GM21619 (cell line): ENCODE data around the gene ARL15.
A peak's percentile ranks its signal among the peaks of the same experiment; 100 is the strongest.

Source experiments
- ATAC-seq: cut with Tn5 transposase; IDR thresholded peaks from one replicate; pipeline ENCODE4 v1.9.1; 2021; ENCODE audit not compliant: unreplicated experiment

ARL15 gene

DNA sequence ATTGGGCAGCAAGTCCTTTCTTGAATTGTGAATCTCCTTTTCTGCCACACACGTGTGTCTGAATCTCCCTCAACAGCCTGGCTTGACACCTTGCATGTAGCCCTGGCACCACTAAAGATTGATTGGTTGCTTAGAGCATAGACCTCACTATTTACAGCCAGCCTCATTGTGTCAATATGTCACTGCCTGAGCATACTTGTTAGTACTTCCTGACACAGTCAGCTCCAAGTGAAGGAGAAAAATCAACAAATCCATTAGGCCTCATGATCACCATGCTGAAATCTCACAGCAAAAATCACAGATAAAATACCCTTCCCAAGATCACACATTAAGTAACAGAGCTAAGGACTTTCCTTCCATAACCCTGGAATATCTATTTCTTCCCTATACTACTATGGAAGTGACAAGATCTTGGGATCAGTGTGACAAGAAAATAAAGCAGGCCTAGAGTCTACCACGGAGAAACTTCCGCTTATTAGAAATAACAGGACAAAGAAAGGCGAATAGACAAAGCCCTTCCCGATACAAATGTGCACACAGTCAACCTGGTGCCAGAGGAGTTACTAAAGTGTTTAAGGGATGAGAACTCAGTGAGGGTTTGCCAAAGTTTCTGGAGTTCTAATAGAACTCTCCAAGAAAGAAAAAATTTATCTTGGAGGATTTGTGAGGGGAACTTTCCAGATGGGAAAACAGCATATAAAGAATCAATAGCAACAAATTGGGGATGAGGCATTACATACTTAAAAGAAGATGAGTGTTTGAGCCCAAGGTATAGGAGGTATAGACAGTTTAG is 5.6 kb upstream of the ARL15 start:
- ATAC-seq: no peak

DNA sequence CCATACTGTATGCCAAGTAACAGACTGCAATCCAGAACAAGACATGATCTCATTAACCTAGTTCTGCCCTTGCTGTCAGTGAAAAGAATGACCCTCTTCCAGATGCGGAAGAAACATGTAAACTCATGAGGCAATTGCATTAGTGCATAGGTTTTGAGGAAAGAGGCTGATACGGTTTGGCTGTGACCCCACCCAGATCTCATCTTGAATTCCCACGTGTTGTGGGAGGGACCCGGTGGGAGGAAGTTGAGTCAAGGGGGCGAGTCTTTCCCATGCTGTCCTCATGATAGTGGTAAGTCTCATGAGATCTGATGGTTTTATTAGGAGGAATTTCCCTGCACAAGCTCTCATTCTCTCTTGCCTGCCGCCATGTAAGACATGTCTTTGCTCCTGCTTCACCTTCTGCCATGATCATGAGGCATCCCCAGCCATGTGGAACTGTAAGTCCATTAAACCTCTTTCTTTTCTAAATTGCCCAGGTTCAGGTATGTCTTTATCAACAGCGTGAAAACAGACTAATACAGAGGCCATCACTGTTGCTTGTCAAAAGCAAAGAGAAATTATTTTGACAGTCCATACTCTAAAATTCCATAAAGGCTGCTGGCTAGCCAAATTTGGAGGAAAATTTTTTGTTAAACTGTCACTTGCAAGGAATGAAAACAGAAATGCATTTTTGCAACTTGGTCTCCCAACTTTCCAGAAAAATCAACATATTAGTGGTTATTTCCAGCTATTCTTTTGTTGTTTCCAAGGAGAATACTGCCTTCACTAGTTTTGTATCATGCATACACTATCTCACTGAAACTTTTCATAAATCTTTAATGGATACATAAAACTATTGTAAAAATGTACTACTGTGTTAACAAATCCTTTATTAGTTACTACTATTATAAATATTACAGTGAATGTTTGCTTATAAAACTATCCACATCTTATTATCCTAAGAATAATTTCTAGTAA is 3.2 kb upstream of the ARL15 start:
- ATAC-seq: no peak

DNA sequence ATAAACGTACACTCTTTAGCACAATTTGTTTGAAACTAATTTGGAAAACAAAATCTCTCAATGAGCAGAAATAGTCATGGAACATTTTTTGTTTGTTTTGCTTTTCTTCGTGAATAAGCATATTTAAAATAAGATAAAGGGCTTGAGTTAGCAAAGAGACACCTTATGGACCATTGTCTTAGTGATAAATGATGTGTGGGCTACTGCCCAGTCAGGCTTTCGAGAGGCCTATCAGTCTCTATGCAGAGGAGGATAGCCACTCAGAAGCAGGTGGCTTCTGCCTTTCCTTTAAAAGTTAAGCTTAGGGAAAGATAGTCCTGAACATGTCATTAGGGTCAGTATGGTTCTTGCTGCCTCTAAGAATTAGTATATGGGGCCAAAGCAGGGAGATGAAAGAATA is 2.1 kb upstream of the ARL15 start:
- no peak for ATAC-seq

DNA sequence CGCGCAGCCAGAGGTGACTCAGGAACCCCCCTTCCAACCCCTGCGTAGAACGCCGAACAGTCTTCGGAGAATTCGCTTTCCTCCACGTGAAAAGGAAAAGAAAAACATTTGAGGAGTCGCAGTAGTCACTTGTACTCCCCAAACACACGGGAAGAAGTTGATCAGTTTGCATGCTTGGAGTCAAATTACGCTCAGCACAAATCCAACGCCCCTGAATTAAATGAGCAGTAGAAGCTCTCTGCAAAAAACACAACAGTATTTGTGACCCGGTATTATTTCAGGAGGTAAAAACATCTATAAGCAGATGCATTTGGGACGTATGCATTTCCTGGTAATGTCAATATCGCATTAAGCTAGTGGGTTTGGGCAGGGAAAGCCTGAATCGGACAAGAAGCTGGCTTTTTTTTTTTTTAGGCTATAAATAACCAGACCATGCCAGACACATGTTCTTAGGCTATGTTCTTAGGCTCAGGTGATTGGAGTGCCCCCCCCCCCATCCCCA is 854 bp upstream of the ARL15 start:
- ATAC-seq: no peak

DNA sequence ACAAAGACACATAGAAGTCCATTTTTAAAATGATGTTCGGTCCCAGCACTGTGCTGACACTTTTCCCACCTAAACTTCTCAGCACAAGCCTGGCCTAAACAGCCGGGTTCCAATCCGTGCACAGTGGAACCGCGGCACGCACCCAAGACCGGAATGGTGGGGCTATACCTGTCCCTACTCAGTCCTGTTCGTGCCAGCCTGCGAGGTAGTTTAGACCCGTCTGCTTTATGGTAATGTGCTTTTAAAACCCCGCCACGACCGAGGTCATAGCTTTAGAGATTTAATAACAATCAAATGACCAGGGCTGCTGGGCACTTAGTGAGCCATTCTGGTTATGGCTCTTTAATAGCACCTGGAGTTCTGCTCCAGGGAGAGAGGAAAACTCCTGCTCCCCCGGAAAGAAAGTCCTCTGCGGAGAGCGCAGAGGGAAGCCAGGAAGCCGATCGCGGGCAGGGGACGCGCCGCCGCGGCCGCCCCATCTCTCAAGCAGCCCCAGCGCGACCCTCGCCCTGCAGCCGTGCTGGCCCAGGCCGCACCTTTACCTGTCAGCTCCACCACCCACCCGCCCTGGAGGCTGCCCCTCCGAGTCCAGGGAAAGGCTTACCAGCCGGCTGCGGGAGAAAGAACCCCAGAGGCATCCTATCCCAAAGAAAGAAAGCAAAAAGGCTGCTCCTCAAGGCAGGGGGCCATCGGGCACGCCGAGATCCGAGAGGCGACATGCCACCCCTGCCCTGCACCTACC is 511 bp downstream of the ARL15 start:
- ATAC-seq: peak; percentile 20

DNA sequence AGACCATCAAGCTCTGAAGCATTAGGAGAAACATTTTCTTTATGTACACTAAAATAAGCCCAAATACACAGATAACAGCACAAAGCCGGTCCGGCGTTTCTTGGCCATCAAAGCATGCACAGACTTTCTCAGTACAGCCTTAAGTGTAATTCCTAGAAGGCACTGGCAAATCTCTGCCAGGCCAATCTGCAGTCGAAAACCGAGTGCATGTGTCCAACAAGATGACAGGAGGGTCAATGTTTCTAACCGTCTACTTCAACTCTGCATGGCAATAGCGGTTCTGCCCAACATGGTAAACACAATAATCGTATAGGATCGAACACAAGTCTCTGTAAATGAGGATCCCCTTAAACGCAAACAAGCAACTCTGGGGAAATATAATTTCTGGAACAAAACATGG is 1.1 kb downstream of the ARL15 start:
- ATAC-seq: no peak

DNA sequence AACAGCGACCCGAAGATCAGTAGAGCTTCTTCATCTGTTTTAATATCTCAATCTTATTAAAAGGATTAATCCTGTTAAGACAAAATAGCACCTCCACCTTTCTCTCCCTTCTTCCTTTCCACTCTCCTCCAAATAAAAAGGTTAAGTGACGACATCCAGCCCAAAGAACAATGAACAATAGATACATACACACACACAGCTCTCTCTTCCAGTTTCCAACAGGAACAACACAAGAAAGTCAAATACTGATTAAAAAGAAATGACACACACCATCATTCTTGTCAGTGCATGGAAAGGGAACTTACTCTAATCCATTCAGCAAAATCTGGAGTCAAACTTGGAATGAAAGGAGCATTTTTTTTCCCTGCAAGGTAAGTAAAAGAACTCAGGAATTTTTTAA is 2.8 kb downstream of the ARL15 start:
- ATAC-seq: no peak

DNA sequence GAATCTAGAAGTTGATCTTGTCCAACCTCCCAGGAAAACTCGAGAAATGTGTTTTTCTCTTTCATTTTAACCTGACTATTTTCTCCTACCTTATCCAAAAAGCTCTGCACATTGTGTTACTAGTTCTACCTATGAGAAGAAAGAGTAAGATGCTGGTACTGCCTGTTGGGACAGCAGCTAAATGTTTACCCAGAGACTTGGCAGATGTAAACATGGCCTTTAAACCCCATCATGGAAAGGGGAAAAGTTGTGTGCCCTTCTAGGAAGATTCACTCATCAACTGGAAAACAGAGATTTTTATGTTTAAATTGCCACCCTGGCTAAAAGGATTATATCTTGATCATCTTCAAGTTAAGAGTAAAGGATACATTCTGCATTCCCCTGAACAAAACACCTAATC is 3.5 kb downstream of the ARL15 start:
- ATAC-seq: no peak

DNA sequence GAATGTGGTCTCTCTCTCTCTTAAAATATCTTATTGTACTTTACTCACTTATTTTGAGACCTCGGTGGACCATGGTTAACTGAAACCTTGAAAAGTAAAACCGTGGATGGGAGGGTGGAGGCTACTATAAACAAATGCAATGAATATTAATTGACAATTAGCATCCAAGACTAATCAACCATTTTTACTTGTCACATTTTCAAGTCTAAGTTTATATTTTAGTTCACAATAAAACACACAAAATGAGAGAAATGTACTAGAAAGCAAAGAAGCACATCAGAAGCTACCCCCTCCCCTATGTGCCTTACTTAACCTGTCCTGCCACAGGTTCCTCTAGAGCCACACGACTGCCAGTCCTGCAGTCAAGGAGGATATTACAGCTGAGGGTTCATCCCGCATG is 4.6 kb downstream of the ARL15 start:
- no peak for ATAC-seq

DNA sequence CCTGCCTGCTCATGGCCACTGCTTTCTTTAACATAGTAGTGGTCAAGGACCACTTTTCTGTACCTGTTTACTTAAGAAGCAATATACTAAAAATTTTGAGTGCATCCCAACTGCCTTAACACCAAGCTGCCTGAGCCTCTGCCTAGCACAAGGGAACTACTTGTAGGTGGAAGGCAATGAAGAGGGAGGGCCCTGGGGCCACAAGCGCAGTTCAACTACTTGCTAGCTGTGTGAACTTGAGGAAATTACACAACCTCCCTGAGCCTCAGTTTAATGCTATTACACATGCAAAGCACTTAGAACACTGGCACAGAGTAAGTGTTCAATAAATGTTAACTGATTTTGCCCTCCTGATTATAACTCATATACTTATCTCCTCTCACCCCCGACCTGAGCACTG is 6.3 kb downstream of the ARL15 start:
- ATAC-seq: no peak

DNA sequence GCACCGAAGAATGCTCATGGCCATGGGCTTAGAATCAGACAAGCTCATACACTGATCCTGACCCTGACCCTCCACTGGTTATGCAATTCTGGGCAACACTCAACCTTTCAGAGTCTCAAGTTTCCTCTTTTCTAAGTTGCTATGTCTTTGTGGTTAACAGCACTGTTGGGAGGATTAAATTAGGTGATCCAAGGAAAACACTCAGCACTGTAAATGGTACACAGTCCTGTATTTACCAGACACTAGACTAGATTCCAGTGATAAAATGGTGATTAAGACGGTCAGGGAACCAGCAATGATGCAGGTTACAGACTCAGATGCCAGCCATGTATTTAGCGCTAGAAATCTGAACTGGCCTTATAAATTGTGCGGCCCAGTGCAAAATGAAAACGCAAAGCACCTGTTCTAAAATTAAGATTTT is 8.1 kb downstream of the ARL15 start:
- no peak for ATAC-seq

DNA sequence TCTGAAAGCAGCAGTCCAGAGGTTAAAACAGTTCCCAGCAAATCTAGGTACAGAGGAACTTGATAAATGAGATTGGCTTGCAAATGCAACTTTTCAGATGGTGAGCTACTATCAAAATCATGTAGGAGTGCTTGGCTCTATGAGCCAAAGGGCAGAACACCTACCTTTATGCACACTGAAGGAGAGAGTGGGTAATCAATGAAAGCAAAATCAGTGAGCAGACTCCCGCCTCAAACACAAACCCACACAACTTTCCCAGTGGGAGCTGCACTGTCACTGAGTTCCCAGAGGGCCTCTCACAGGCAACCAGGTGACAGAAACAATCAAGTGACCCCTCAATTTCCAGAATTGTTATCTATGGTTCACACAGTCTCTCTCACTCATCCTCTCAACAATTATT is 8.5 kb downstream of the ARL15 start:
- no peak for ATAC-seq

DNA sequence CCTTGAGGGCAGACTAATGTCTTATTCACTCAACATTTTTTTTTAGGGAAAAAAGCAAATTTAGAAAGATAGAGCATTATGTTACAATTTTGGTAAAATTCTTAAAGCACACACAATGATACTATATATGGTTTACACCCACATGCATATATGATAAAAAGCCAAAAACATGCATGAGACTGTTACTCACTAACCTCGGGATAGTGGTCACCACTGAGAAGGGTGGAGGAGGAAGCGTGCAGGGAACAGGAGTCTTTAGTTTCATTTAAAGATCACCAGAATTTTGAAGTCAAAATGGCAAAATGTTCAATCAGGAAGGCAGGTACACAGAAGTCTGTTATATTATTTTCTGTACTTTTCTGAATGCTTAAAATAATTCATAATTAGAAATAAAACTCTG is 9.2 kb downstream of the ARL15 start:
- no peak for ATAC-seq

DNA sequence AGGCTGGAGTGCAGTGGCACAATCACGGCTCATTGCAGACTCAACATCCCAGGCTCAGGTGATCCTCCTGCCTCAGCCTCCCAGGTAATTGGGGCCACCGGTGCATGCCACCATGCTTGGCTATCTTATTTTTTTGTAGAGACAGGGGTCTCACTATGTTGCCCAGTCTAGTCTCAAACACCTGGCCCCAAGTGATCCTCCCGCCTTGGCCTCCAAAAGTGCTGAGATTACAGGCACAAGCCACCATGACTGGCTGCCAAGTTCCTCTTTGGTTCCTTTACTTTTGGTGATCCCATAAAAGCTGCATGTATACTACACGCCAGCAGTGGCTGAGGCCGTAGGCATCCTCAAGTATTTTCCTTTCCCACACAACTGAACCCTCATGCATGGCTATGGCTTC is 11.4 kb downstream of the ARL15 start:
- ATAC-seq: no peak

DNA sequence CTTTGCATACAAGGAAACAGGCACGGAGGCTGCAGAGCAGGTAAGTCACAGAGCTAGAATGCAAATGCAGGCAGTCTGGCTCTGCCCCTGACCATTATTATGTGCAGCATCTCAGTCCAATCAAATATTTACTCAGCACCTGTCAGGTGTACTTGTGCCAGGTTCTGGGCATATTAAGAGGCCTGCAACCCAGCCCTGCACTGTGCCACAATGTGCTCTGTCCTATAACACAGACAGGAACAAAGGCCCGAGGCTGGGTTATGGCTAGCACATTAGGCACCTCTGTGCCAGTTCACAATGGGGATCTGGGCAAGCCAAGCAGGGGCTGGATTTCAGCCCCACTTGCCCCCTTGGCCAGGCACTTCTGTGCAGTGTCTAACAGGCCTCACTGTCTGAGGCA is 14.0 kb downstream of the ARL15 start:
- no peak for ATAC-seq

DNA sequence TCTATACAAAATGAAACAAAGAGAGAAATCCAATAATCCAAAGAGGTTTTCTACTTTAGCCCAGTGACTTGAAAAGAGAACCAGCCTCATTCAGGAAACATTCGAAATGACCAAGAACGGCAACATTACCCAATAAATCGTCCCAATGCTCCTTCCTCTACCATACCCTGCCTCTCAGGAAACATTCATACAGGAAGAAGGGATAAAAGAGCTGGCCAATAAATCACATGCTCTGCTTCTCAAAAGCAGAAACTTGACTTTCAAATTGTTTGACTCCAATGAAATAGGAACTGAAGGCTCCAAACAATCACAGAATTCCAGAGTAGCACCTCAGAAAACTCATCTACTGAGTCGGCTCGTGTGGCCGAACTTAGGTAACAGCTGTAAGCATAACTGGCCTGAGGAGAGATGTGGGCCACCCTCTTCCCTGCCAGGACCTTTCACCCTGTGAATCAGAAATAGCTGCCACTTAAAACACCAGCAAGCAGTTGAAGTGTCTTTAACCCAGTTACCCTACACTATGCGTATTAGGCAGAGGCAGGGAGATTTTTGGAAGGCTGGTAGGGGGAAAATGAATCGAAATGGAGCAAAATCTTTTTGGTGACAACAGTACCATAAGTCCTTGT is 14.6 kb downstream of the ARL15 start:
- no peak for ATAC-seq

DNA sequence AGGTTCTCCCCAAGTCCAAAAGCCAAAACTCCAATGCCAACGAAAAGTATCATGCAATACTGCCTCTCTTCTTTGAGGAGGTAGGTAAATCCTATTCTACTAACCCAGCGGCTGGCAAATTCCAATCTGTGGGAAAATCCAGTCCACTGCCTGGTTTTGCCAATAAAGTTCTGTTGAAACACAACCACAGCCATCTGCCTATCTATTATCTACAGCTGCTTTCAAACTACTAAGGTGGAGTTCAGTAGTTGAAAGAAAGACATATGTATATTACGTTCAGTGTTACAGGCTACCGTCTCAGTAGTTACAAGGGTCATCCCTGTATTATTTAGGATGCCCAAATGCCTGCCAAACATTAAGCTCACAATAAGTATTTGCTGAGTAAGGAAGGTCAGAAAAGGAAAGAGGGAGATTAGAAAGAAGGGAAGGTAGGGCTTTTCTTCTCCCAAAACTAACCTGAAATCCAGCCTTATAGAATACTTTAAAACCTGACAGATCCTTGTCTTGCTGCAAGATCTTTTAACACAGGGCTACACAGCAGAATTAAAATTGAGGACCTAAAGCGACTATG is 16.2 kb downstream of the ARL15 start:
- ATAC-seq: no peak

DNA sequence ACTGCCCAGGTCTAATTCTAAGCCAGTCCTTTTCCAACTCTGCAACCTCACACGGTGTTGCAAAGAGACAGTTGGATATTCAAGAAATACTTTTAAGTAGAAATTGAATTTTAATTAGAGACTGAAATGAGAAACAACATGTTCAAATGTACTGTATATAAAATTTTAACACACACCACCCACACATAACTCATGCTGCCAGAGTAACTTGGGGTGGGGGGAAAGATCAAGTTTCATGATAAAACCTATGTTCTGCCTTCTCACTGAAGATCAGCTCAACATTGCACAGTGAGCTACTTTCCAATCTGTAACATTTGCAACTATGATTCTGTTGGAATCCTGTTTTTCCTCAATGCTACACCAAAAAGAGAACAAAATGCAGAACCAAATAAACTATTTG is 17.5 kb downstream of the ARL15 start:
- no peak for ATAC-seq

DNA sequence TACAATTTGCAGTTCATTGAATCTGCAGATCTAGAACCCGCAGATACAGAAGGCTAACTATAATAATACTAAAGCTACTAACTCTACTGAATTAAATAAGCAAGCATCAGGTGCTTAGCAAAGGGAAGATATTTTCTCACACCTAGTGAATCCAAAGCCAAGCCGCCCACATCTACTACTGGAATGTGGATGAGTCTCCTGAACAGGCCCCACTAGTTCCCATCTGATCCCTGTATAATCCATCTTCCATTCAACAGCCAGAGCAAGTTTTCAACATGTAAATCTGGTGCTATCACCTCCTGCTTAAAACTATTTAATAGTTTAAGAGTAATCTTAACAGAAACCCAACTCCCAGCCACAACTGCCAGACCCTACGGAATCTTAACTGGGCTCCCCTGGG is 18.9 kb downstream of the ARL15 start:
- no peak for ATAC-seq

DNA sequence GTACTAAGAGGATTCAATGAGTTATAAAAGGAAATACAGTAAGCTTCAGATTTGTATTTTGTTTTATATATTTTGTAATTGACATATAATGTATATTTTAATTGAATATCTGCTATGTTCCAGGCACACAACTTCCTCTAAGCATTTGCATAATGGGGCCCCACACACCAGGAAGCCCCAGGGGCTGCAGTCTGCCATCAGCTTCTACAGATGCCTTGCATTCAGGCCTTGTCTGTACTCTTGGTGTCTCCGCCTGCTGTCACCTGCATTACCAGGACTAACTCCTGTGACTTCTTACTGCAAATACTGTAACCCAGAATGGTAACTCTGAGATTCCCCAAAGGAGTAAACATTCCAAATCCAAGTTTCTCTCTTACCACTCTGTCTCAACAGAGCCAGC is 20.6 kb downstream of the ARL15 start:
- ATAC-seq: no peak
